Upper lobe of left lung (tissue), 4 donors: ENCODE measurements around the gene SLC6A20.

Source experiments
- POLR2A ChIP-seq, 4 donors: fragments of 450-650 bp; IDR thresholded peaks; one replicate each; pipeline ENCODE4 v1.5.1; 2016 to 2017; ENCODE audit warnings: antibody characterized with exemption in 4 of 4, mild to moderate bottlenecking in 2 of 4
- TF ChIP-seq, protein P1 (sequence below), 6 experiments: fragments of 450-650 bp in 4 of 6; fragments of 200-600 bp in 2 of 6; sonication (generic) in 2 of 6; IDR thresholded peaks; one replicate each; pipeline ENCODE4 v1.5.1; 2016 to 2019; ENCODE audit warnings: antibody characterized with exemption in 6 of 6

DNA sequence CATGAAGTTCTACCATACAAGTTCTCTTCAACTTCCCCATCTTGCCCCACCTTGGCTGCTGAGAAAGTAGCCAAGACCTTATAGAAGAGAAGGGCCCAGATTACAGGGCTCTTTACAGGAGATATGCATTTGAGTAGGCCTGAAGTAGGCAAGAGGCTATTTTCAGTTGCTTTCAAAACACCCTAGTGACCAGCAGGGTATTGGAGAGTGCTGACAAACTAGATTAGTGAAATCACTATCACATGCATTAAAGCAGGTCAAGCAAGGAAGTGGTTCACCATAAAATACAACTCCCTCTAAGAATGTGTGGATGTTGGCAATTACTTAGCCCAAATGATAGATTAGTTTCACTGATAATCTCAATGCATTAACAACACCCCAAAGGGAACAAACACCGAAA, 48.3 kb upstream of the SLC6A20 start:
- no peak for TF ChIP-seq POLR2A (IDR thresholded peaks at IDR 0.05)
- TF ChIP-seq, protein P1, sequence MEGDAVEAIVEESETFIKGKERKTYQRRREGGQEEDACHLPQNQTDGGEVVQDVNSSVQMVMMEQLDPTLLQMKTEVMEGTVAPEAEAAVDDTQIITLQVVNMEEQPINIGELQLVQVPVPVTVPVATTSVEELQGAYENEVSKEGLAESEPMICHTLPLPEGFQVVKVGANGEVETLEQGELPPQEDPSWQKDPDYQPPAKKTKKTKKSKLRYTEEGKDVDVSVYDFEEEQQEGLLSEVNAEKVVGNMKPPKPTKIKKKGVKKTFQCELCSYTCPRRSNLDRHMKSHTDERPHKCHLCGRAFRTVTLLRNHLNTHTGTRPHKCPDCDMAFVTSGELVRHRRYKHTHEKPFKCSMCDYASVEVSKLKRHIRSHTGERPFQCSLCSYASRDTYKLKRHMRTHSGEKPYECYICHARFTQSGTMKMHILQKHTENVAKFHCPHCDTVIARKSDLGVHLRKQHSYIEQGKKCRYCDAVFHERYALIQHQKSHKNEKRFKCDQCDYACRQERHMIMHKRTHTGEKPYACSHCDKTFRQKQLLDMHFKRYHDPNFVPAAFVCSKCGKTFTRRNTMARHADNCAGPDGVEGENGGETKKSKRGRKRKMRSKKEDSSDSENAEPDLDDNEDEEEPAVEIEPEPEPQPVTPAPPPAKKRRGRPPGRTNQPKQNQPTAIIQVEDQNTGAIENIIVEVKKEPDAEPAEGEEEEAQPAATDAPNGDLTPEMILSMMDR (IDR thresholded peaks at IDR 0.05): no peak
